Peyer's patch (tissue), 4 donors: Measurements from ENCODE around the gene MYRIP.

Experiments used
- CTCF ChIP-seq, 6 experiments: fragments of 450-650 bp in 4 of 6; fragments of 200-600 bp in 2 of 6; sonication (generic) in 1 of 6; IDR thresholded peaks; one replicate each; pipeline ENCODE4 v1.5.1; 2017 to 2019; ENCODE audit warnings: antibody characterized with exemption in 6 of 6, mild to moderate bottlenecking in 3 of 6, moderate library complexity in 1 of 6
- POLR2A ChIP-seq, 2 donors: fragments of 450-650 bp; IDR thresholded peaks; one replicate each; pipeline ENCODE4 v1.5.1; 2017; ENCODE audit warnings: antibody characterized with exemption in 2 of 2, mild to moderate bottlenecking in 2 of 2, moderate library complexity in 2 of 2

- TF ChIP-seq CTCF (IDR thresholded peaks at IDR 0.05) (no peak), POLR2A (IDR thresholded peaks at IDR 0.05) (no peak)
These were observed 307.2 kb downstream of the MYRIP start for GRCh38 chr3:40116478-40117177.
